ENCODE measurements around the gene NHS. TPM values are rescaled to one million over a fixed set of nuclear protein-coding genes. Genes with fewer than 3 reads are reported as not detected.

Gene NHS
- total RNA-seq, 1 experiment from 2014 or later, result 2.2 TPM

GRCh38 chrX:17472424-17472823, 97.4 kb downstream of the NHS start:
- POLR2A ChIA-PET, result no interaction called here
- no peaks in the 10 kb centered on the region for H3K27me3 ChIP-seq (replicated peaks; ENCODE audit: control insufficient read depth, insufficient read depth, low read length)
- peaks cover 3% of the 10 kb centered on the region for H3K27me3 Mint-ChIP-seq (ENCODE audit: insufficient read depth, unreplicated experiment)

GRCh38 chrX:17473021-17473420, 98.0 kb downstream of the NHS start:
- H3K9me3 ChIP-seq, result no peaks in the 10 kb centered on the region
- H3K4me3 ChIP-seq (ENCODE audit: low read depth, low read length), result no peak overlapping the region
- Mint-ChIP-seq H3K36me3 (ENCODE audit: insufficient read depth, unreplicated experiment) (no peaks in the 10 kb centered on the region), H3K4me1 (ENCODE audit: low read depth, unreplicated experiment) (no peaks in the 10 kb centered on the region), H3K4me3 (ENCODE audit: unreplicated experiment) (no peak overlapping the region), H3K27me3 (ENCODE audit: insufficient read depth, unreplicated experiment) (peaks cover 3% of the 10 kb centered on the region), H3K9me3 (ENCODE audit: unreplicated experiment) (no peaks in the 10 kb centered on the region), H3K27ac (ENCODE audit: unreplicated experiment) (no peak overlapping the region)
- no peak for DNase-seq
- intact Hi-C loops (cut with micrococcal nuclease; ENCODE audit: unreplicated experiment), result no loop called here
- H3K36me3 ChIP-seq (ENCODE audit: control insufficient read depth, insufficient read depth, low read length), result no peaks in the 10 kb centered on the region
- BruUV-seq (replicated peaks), result no TSS peak
- TF ChIP-seq CTCF (IDR thresholded peaks at IDR 0.05; ENCODE audit: insufficient read depth in 1 of 2, low read depth in 1 of 2, low read length in 1 of 2, severe bottlenecking in 1 of 2, unreplicated experiment in 1 of 2), result no peak
- POLR2A ChIA-PET, result no interaction called here
- H3K4me1 ChIP-seq, result peaks cover 3% of the 10 kb centered on the region; the same call in 1 of the 2 replicates
- CTCF ChIA-PET, result no interaction called here
- no peaks in the 10 kb centered on the region for H3K27me3 ChIP-seq (replicated peaks; ENCODE audit: control insufficient read depth, insufficient read depth, low read length)

More at GRCh38 chrX:17472424-17472823, 97.4 kb downstream of the NHS start:
- Histone ChIP-seq H3K4me3 (ENCODE audit: low read depth, low read length) (no peak overlapping the region), H3K9me3 (no peaks in the 10 kb centered on the region), H3K4me1 (peaks cover 3% of the 10 kb centered on the region; the same call in 1 of the 2 replicates), H3K36me3 (ENCODE audit: control insufficient read depth, insufficient read depth, low read length) (no peaks in the 10 kb centered on the region)
- Mint-ChIP-seq H3K4me1 (ENCODE audit: low read depth, unreplicated experiment) (no peaks in the 10 kb centered on the region), H3K9me3 (ENCODE audit: unreplicated experiment) (no peaks in the 10 kb centered on the region), H3K4me3 (ENCODE audit: unreplicated experiment) (no peak overlapping the region), H3K36me3 (ENCODE audit: insufficient read depth, unreplicated experiment) (no peaks in the 10 kb centered on the region), H3K27ac (ENCODE audit: unreplicated experiment) (no peak overlapping the region)
- DNase-seq, result no peak
- BruUV-seq (replicated peaks), result no TSS peak
- intact Hi-C loops (cut with micrococcal nuclease; ENCODE audit: unreplicated experiment), result no loop called here
- CTCF ChIA-PET, result no interaction called here
- no peak for TF ChIP-seq CTCF (IDR thresholded peaks at IDR 0.05; ENCODE audit: insufficient read depth in 1 of 2, low read depth in 1 of 2, low read length in 1 of 2, severe bottlenecking in 1 of 2, unreplicated experiment in 1 of 2)

- Mint-ChIP-seq H3K27ac (ENCODE audit: unreplicated experiment) (no peak overlapping the region), H3K27me3 (ENCODE audit: insufficient read depth, unreplicated experiment) (peaks cover 3% of the 10 kb centered on the region), H3K9me3 (ENCODE audit: unreplicated experiment) (no peaks in the 10 kb centered on the region), H3K36me3 (ENCODE audit: insufficient read depth, unreplicated experiment) (no peaks in the 10 kb centered on the region), H3K4me3 (ENCODE audit: unreplicated experiment) (no peak overlapping the region), H3K4me1 (ENCODE audit: low read depth, unreplicated experiment) (no peaks in the 10 kb centered on the region)
- BruUV-seq (replicated peaks), result no TSS peak
- Histone ChIP-seq H3K4me3 (ENCODE audit: low read depth, low read length) (no peak overlapping the region), H3K27me3 (replicated peaks; ENCODE audit: control insufficient read depth, insufficient read depth, low read length) (no peaks in the 10 kb centered on the region), H3K36me3 (ENCODE audit: control insufficient read depth, insufficient read depth, low read length) (no peaks in the 10 kb centered on the region), H3K4me1 (peaks cover 3% of the 10 kb centered on the region; the same call in 1 of the 2 replicates), H3K9me3 (no peaks in the 10 kb centered on the region)
- DNase-seq, result no peak
- CTCF ChIA-PET, result no interaction called here
- TF ChIP-seq CTCF (IDR thresholded peaks at IDR 0.05; ENCODE audit: insufficient read depth in 1 of 2, low read depth in 1 of 2, low read length in 1 of 2, severe bottlenecking in 1 of 2, unreplicated experiment in 1 of 2), result no peak
- intact Hi-C loops (cut with micrococcal nuclease; ENCODE audit: unreplicated experiment), result no loop called here
- POLR2A ChIA-PET, result no interaction called here
Measured at GRCh38 chrX:17474892-17475291, 99.9 kb downstream of the NHS start.

Measured in Caco-2 (cell line).